Nephron (organoid): ENCODE measurements around the gene RPS16.
"Not testable (repeated sequence)": the region's sequence is repeated elsewhere in the genome, so short reads cannot be mapped to it uniquely, and the experiment has no call there.

Source experiments
- H3K27ac Mint-ChIP-seq, 3 experiments: 2 replicates each; pipeline ENCODE4 v1.8.0; 2020; ENCODE audit warnings: mixed read lengths in 3 of 3, mild to moderate bottlenecking in 2 of 3, moderate library complexity in 1 of 3
- H3K27me3 Mint-ChIP-seq: 2 replicates; pipeline ENCODE4 v1.8.0; 2021; ENCODE audit warnings: low read depth, mild to moderate bottlenecking, moderate library complexity, mixed read lengths
- H3K36me3 Mint-ChIP-seq: 2 replicates; pipeline ENCODE4 v1.8.0; 2020; ENCODE audit warnings: low read depth, mixed read lengths
- H3K4me1 Mint-ChIP-seq: 2 replicates; pipeline ENCODE4 v1.8.0; 2020; ENCODE audit warnings: mixed read lengths
- H3K4me3 Mint-ChIP-seq, 3 experiments: 2 replicates each; pipeline ENCODE4 v1.8.0; 2020; ENCODE audit warnings: mild to moderate bottlenecking in 3 of 3, mixed read lengths in 3 of 3, moderate library complexity in 2 of 3
- H3K9me3 Mint-ChIP-seq: 2 replicates; pipeline ENCODE4 v1.8.0; 2020; ENCODE audit warnings: mixed read lengths
- CTCF ChIP-seq, 3 experiments: fragments of 200-600 bp; sonication (generic); IDR thresholded peaks; one replicate each; pipeline ENCODE4 v1.5.0; 2021; ENCODE audit warnings: antibody characterized with exemption in 3 of 3; ENCODE audit not compliant: unreplicated experiment in 3 of 3

Gene RPS16

GRCh38 chr19:39479916-39480315 lies 44.2 kb upstream of the RPS16 start:
- no peak for TF ChIP-seq CTCF (IDR thresholded peaks at IDR 0.05; ENCODE audit: unreplicated experiment in 3 of 3)
- H3K27ac Mint-ChIP-seq, result peak overlapping the region; percentile 90 to 97 (median 97)
- H3K27me3 Mint-ChIP-seq, result no peaks in the 10 kb centered on the region
- peaks cover 22% of the 10 kb centered on the region for H3K36me3 Mint-ChIP-seq
- H3K9me3 Mint-ChIP-seq, result no peaks in the 10 kb centered on the region
- H3K4me1 Mint-ChIP-seq, result peaks cover 23% of the 10 kb centered on the region
- H3K4me3 Mint-ChIP-seq, result peak overlapping the region; percentile 90 to 96 (median 92)

- peaks cover 23% of the 10 kb centered on the region for H3K4me1 Mint-ChIP-seq
- H3K27me3 Mint-ChIP-seq, result not testable (repeated sequence)
- H3K36me3 Mint-ChIP-seq, result peaks cover 28% of the 10 kb centered on the region
These were observed 43.6 kb upstream of the RPS16 start for GRCh38 chr19:39479319-39479801.

GRCh38 chr19:39475748-39476147 lies 40.0 kb upstream of the RPS16 start:
- H3K27me3 Mint-ChIP-seq, result no peaks in the 10 kb centered on the region
- H3K4me1 Mint-ChIP-seq, result peaks cover 12% of the 10 kb centered on the region
- no peak overlapping the region for H3K27ac Mint-ChIP-seq
- H3K4me3 Mint-ChIP-seq, result no peak overlapping the region
- TF ChIP-seq CTCF (IDR thresholded peaks at IDR 0.05; ENCODE audit: unreplicated experiment in 3 of 3), result no peak
- H3K36me3 Mint-ChIP-seq, result peaks cover 42% of the 10 kb centered on the region
- H3K9me3 Mint-ChIP-seq, result no peaks in the 10 kb centered on the region

More at GRCh38 chr19:39479319-39479801, 43.6 kb upstream of the RPS16 start:
- Mint-ChIP-seq H3K27ac (peak overlapping the region; percentile 90 to 97 (median 97)), H3K4me3 (peak overlapping the region; percentile 90 to 96 (median 92))
- not testable (repeated sequence) for H3K9me3 Mint-ChIP-seq

DNA sequence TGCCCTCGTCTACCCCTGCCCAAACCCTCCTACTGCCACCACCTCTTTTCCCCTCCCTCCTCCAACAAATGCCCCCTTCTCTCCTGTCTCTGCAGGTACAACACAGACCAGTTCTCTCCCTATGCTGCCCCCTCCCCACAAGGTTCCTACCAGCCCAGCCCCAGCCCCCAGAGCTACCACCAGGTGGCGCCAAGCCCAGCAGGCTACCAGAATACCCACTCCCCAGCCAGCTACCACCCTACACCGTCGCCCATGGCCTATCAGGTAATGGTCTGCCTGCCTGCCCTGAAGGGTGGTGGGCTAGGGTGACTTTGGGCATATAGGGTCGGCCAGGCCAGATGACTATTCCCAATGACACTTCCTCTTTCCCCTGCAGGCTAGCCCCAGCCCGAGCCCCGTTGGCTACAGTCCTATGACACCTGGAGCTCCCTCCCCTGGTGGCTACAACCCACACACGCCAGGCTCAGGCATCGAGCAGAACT lies 38.4 kb upstream of the RPS16 start:
- no peaks in the 10 kb centered on the region for H3K27me3 Mint-ChIP-seq
- no peak overlapping the region for H3K4me3 Mint-ChIP-seq
- H3K36me3 Mint-ChIP-seq, result peaks cover 54% of the 10 kb centered on the region
- H3K27ac Mint-ChIP-seq, result no peak overlapping the region
- TF ChIP-seq CTCF (IDR thresholded peaks at IDR 0.05; ENCODE audit: unreplicated experiment in 3 of 3), result peak; percentile 62 to 65 (median 64)
- no peaks in the 10 kb centered on the region for H3K9me3 Mint-ChIP-seq
- no peaks in the 10 kb centered on the region for H3K4me1 Mint-ChIP-seq

- no peaks in the 10 kb centered on the region for H3K9me3 Mint-ChIP-seq
- peaks cover 61% of the 10 kb centered on the region for H3K36me3 Mint-ChIP-seq
- H3K4me3 Mint-ChIP-seq, result no peak overlapping the region
- no peaks in the 10 kb centered on the region for H3K4me1 Mint-ChIP-seq
- TF ChIP-seq CTCF (IDR thresholded peaks at IDR 0.05; ENCODE audit: unreplicated experiment in 3 of 3), result no peak
- H3K27me3 Mint-ChIP-seq, result no peaks in the 10 kb centered on the region
- no peak overlapping the region for H3K27ac Mint-ChIP-seq
These were observed 37.8 kb upstream of the RPS16 start for GRCh38 chr19:39473443-39473960.

DNA sequence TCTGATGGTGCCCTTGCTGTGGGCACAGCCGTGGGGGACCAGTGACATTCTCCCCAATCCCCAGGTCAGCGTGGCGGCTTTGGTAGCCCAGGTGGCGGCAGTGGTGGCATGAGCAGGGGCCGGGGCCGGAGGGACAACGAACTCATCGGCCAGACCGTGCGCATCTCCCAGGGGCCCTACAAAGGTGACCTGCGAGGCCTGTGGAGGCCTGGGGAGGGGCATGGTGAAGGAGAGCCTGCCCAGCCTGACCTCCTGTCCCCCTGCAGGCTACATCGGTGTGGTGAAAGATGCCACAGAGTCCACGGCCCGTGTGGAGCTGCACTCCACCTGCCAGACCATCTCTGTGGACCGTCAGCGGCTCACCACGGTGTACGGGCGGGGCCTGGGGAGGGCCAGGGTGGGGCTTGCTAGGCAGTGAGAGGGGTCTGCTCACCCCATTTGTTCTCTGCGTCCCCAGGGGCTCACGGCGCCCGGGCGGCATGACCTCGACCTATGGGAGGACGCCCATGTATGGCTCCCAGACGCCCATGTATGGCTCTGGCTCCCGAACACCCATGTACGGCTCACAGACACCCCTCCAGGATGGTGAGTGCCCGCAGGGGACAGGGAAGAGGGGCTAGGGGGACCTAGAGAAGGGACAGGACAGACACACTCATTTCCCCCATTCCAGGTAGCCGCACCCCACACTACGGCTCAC lies 37.1 kb upstream of the RPS16 start:
- Mint-ChIP-seq H3K36me3 (peaks cover 65% of the 10 kb centered on the region), H3K4me1 (no peaks in the 10 kb centered on the region), H3K27me3 (no peaks in the 10 kb centered on the region), H3K9me3 (no peaks in the 10 kb centered on the region), H3K4me3 (no peak overlapping the region), H3K27ac (no peak overlapping the region)
- no peak for TF ChIP-seq CTCF (IDR thresholded peaks at IDR 0.05; ENCODE audit: unreplicated experiment in 3 of 3)
